Body of pancreas (tissue), 4 donors: ENCODE data around the gene PARP12.

Experiments used
- CTCF ChIP-seq, 7 experiments: fragments of 450-650 bp in 4 of 7; fragments of 200-600 bp in 3 of 7; sonication (generic) in 3 of 7; IDR thresholded peaks; one replicate each; pipeline ENCODE4 v1.5.1; 2016 to 2019; ENCODE audit warnings: antibody characterized with exemption in 7 of 7
- POLR2A ChIP-seq, 3 donors: fragments of 450-650 bp; IDR thresholded peaks; one replicate each; pipeline ENCODE4 v1.6.1; 2016; ENCODE audit warnings: antibody characterized with exemption in 3 of 3, mild to moderate bottlenecking in 2 of 3

GRCh38 chr7:140059273-140060242 lies 3.2 kb downstream of the PARP12 start:
- TF ChIP-seq CTCF (IDR thresholded peaks at IDR 0.05) (no peak), POLR2A (IDR thresholded peaks at IDR 0.05) (no peak)
